ENCODE measurements around the gene AK4. TPM values are rescaled to one million over a fixed set of nuclear protein-coding genes. Genes with fewer than 3 reads are reported as not detected.

Gene AK4
- total and polyA plus RNA-seq, 2 of the 8 experiments (the other 6 are each of a cell fraction or from before 2014, with no cell fraction given), result 64.5 to 175 TPM

DNA sequence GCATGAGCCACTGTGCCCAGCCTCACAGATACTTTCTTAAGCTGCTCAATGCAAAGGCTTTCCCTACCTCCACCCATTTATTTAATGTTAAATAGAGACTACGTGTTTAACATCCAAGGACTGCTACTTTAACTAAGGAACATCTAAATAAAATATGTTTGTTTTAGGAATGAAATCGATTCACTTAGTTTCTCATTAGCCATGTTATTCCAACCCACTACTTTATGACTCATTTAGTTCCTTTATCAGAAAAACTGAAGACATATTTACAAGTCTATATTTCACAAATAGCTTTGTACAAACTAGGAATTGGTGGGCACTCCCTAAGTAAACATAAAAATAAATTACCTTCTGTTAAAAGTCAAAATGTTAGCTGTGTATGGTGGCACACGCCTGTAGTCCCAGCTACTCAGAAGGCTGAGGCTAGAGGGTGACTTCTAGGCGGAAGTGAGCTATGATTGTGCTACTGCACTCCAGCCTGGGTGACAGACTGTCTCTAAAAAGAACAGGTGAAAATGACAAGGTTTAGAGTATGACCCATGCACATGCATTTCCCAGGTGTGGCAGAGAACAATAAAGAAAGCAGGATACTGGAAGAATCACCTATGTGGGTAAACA is 39.9 kb upstream of the AK4 start:
- Histone ChIP-seq H3K23ac (ENCODE audit: insufficient read length) (no peak overlapping the region), H3K4me1 (replicated peaks in 1 of 4; ENCODE audit: control insufficient read depth in 3 of 4, insufficient read depth in 4 of 4, low read length in 3 of 4) (no peaks in the 10 kb centered on the region), H4K91ac (replicated peaks; ENCODE audit: insufficient read length, low read length) (no peak overlapping the region), H2BK15ac (ENCODE audit: low read length) (no peak overlapping the region), H3K14ac (ENCODE audit: insufficient read length) (no peak overlapping the region), H3K9ac (replicated peaks in 1 of 4; ENCODE audit: extremely low read depth in 1 of 4, low read depth in 3 of 4, low read length in 3 of 4) (no peak overlapping the region), H2AK5ac (ENCODE audit: low read depth, low read length) (no peak overlapping the region), H3K9me3 (ENCODE audit: insufficient read depth in 2 of 2, low read depth in 1 of 2, low read length in 1 of 2) (no peaks in the 10 kb centered on the region), H3K18ac (ENCODE audit: extremely low read depth, low read length) (no peak overlapping the region), H3K4me3 (ENCODE audit: extremely low read depth in 1 of 4, insufficient read depth in 2 of 4, low read depth in 3 of 4, low read length in 4 of 4) (no peak overlapping the region), H2BK20ac (ENCODE audit: low read length) (no peak overlapping the region), H2AFZ (ENCODE audit: low read length) (no peak overlapping the region), H3K23me2 (ENCODE audit: low read depth, low read length) (0 out of 2 replicates have a peak, but pooled peaks cover 1% of the 10 kb centered on the region), H3K4ac (replicated peaks; ENCODE audit: insufficient read length, low read depth, low read length) (no peak overlapping the region), H4K5ac (ENCODE audit: insufficient read length, low read depth, low read length) (no peak overlapping the region), H3K79me2 (ENCODE audit: control insufficient read depth in 1 of 2, insufficient read depth in 2 of 2, low read length in 2 of 2) (no peaks in the 10 kb centered on the region), H2BK120ac (replicated peaks; ENCODE audit: low read depth, low read length) (no peak overlapping the region), H3K56ac (replicated peaks; ENCODE audit: insufficient read length, low read depth, low read length) (no peak overlapping the region), H4K8ac (ENCODE audit: extremely low read depth, insufficient read depth, low read length) (no peak overlapping the region), H3K79me1 (ENCODE audit: low read depth, low read length) (no peaks in the 10 kb centered on the region), H3K4me2 (ENCODE audit: insufficient read depth in 1 of 2, low read depth in 2 of 2, low read length in 2 of 2) (no peak overlapping the region), H3K36me3 (ENCODE audit: control insufficient read depth in 2 of 4, insufficient read depth in 4 of 4, low read length in 3 of 4) (no peaks in the 10 kb centered on the region), H3K27ac (ENCODE audit: low read depth, low read length) (no peak overlapping the region), H2BK12ac (ENCODE audit: low read depth, low read length) (no peak overlapping the region), H4K20me1 (replicated peaks in 1 of 2; ENCODE audit: control insufficient read depth in 1 of 2, insufficient read depth in 2 of 2, low read length in 2 of 2) (no peaks in the 10 kb centered on the region), H3K27me3 (replicated peaks in 1 of 4; ENCODE audit: control insufficient read depth in 3 of 4, extremely low read depth in 1 of 4, insufficient read depth in 3 of 4, low read length in 3 of 4) (no peaks in the 10 kb centered on the region), H2BK5ac (ENCODE audit: low read depth, low read length) (no peak overlapping the region)
- ChIA-PET CTCF (ENCODE audit: partially characterized antibody) (interaction anchor here (0.7 to 1.6 kb wide), 3 partner anchors 61 to 109 kb away, joined by 3 to 7 read pairs (median 4); no protein-coding TSS in a partner anchor), POLR2A (ENCODE audit: partially characterized antibody) (interaction anchor here (1.3 kb wide), 1 partner anchor 42 kb away, joined by 3 read pairs; no protein-coding TSS in a partner anchor)
- 91% methylated on average over 4 of the region's 4 CpGs; no CpG with 5 or more reads in 1 of the 2 experiments for WGBS, 2 experiments (ENCODE audit: extremely low coverage in 1 of 2, insufficient coverage in 1 of 2, insufficient read length in 1 of 2, insufficient replicate concordance in 2 of 2, low coverage in 1 of 2, low lambda C conversion rate in 2 of 2, missing lambda C conversion rate in 1 of 2)
- DNase-seq (ENCODE audit: low read depth in 1 of 2, low spot score in 2 of 2), result no peak
- FAIRE-seq, result no peak
- TF ChIP-seq TEAD4 (IDR thresholded peaks at IDR 0.05; ENCODE audit: low read depth, low read length), result no peak
- no peak for TF ChIP-seq KDM4A (IDR thresholded peaks at IDR 0.05; ENCODE audit: low read depth, low read length, severe bottlenecking)
- TF ChIP-seq SIX5 (IDR thresholded peaks at IDR 0.05; ENCODE audit: low read depth, low read length), result no peak
- TF ChIP-seq, protein P1, sequence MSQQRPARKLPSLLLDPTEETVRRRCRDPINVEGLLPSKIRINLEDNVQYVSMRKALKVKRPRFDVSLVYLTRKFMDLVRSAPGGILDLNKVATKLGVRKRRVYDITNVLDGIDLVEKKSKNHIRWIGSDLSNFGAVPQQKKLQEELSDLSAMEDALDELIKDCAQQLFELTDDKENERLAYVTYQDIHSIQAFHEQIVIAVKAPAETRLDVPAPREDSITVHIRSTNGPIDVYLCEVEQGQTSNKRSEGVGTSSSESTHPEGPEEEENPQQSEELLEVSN (IDR thresholded peaks at IDR 0.05), result no peak
- no peak for TF ChIP-seq RBBP5 (IDR thresholded peaks at IDR 0.05; ENCODE audit: borderline replicate concordance, low read depth, low read length)
- no peak for TF ChIP-seq SAP30 (IDR thresholded peaks at IDR 0.05; ENCODE audit: insufficient read depth, insufficient replicate concordance, low read length)
- no peak for TF ChIP-seq SIRT6 (IDR thresholded peaks at IDR 0.05; ENCODE audit: low read length)
- no peak for TF ChIP-seq KDM1A (IDR thresholded peaks at IDR 0.05; ENCODE audit: borderline replicate concordance, low read length)
- TF ChIP-seq NRF1 (IDR thresholded peaks at IDR 0.05; ENCODE audit: low read depth, low read length), result no peak
- no peak for TF ChIP-seq EZH2 (IDR thresholded peaks at IDR 0.05; ENCODE audit: low read depth, low read length, severe bottlenecking)
- TF ChIP-seq CEBPB (IDR thresholded peaks at IDR 0.05; ENCODE audit: low read depth, low read length), result no peak
- no peak for TF ChIP-seq YY1 (IDR thresholded peaks at IDR 0.05; ENCODE audit: low read depth, low read length)
- TF ChIP-seq EP300 (IDR thresholded peaks at IDR 0.05; ENCODE audit: borderline replicate concordance in 1 of 2, low read depth in 2 of 2, low read length in 2 of 2), result no peak

Data from H1 (cell line).